ENCODE data around the gene ALPL. TPM values are rescaled to one million over a fixed set of nuclear protein-coding genes. Genes with fewer than 3 reads are reported as not detected.

ALPL gene
- total and polyA plus RNA-seq, 4 donors, result 3.3 to 93.1 (median 40.7) TPM

DNA sequence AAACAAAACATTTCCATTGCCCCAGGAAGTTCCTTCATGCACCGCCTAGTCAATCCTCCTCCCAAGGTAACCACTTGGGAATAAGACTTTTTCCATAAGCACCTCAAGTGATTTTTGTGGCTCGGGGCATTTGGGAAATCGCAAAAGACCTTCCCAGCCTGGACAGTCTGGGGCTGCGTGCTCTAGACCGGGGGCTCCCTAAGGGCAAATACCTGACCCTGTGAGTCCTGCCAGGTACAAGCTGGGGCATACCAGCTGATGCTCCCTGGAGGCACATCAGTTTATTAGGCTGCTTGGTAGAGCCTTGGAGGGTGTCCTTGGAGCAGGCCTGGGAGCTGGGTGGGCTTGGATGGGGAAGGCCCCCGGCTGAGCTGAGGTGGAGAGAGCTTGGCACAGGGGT, 34.4 kb downstream of the ALPL start:
- no peak overlapping the region for H3K9ac ChIP-seq (ENCODE audit: low read depth in 1 of 2, low read length in 2 of 2)
- DNase-seq (ENCODE audit: low spot score), result no peak
- H3K9me3 ChIP-seq (ENCODE audit: control insufficient read depth in 4 of 4, low read length in 3 of 4), result no peaks in the 10 kb centered on the region
- H3K4me1 ChIP-seq (ENCODE audit: control insufficient read depth in 4 of 4, insufficient read depth in 4 of 4, low read length in 3 of 4), result peaks cover 23 to 44% (median 32%) of the 10 kb centered on the region in 4 donors
- peak overlapping the region; percentile 31 to 42 for H3K27ac ChIP-seq (ENCODE audit: low read depth in 1 of 2, low read length in 2 of 2)
- 97% methylated on average over 6 of the region's 6 CpGs for WGBS
- no peaks in the 10 kb centered on the region for H3K27me3 ChIP-seq (ENCODE audit: control insufficient read depth in 4 of 4, insufficient read depth in 4 of 4, low read length in 3 of 4)
- TF ChIP-seq REST (IDR thresholded peaks at IDR 0.05) (no peak), GABPA (IDR thresholded peaks at IDR 0.05 in 1 of 2, conservative IDR thresholded peaks at IDR 0.05 in 1 of 2) (no peak), ATF3 (IDR thresholded peaks at IDR 0.05) (no peak), RXRA (IDR thresholded peaks at IDR 0.05) (no peak)
- H3K36me3 ChIP-seq (ENCODE audit: control insufficient read depth in 4 of 4, insufficient read depth in 3 of 4, low read depth in 1 of 4, low read length in 3 of 4), result no peaks in the 10 kb centered on the region
- no peak overlapping the region for H3K4me3 ChIP-seq (ENCODE audit: low read depth in 1 of 3, low read length in 3 of 3)

GRCh38 chr1:21544095-21544494, 34.9 kb downstream of the ALPL start:
- TF ChIP-seq YY1 (IDR thresholded peaks at IDR 0.05) (peak; percentile 37), RXRA (IDR thresholded peaks at IDR 0.05) (peak in 1 of 2 donors; percentile 24), NR2F2 (IDR thresholded peaks at IDR 0.05) (no peak)
- H3K27ac ChIP-seq (ENCODE audit: low read depth in 1 of 2, low read length in 2 of 2), result peak overlapping the region; percentile 31 to 42
- no peaks in the 10 kb centered on the region for H3K36me3 ChIP-seq (ENCODE audit: control insufficient read depth in 4 of 4, insufficient read depth in 3 of 4, low read depth in 1 of 4, low read length in 3 of 4)
- H3K9me3 ChIP-seq (ENCODE audit: control insufficient read depth in 4 of 4, low read length in 3 of 4), result no peaks in the 10 kb centered on the region
- no peak for DNase-seq (ENCODE audit: low spot score)
- no peak overlapping the region for H3K4me3 ChIP-seq (ENCODE audit: low read depth in 1 of 3, low read length in 3 of 3)
- 74% methylated on average over 4 of the region's 4 CpGs for WGBS
- H3K4me1 ChIP-seq (ENCODE audit: control insufficient read depth in 4 of 4, insufficient read depth in 4 of 4, low read length in 3 of 4), result peaks cover 22 to 42% (median 31%) of the 10 kb centered on the region in 4 donors
- H3K27me3 ChIP-seq (ENCODE audit: control insufficient read depth in 4 of 4, insufficient read depth in 4 of 4, low read length in 3 of 4), result no peaks in the 10 kb centered on the region
- no peak overlapping the region for H3K9ac ChIP-seq (ENCODE audit: low read depth in 1 of 2, low read length in 2 of 2)

- Histone ChIP-seq H3K27me3 (ENCODE audit: control insufficient read depth in 4 of 4, insufficient read depth in 4 of 4, low read length in 3 of 4) (no peaks in the 10 kb centered on the region), H3K9me3 (ENCODE audit: control insufficient read depth in 4 of 4, low read length in 3 of 4) (no peaks in the 10 kb centered on the region), H3K27ac (ENCODE audit: low read depth in 1 of 2, low read length in 2 of 2) (peak overlapping the region; percentile 79 to 81), H3K9ac (ENCODE audit: low read depth in 1 of 2, low read length in 2 of 2) (peak overlapping the region; percentile 30 to 41), H3K4me3 (ENCODE audit: low read depth in 1 of 3, low read length in 3 of 3) (no peak overlapping the region), H3K4me1 (ENCODE audit: control insufficient read depth in 4 of 4, insufficient read depth in 4 of 4, low read length in 3 of 4) (peaks cover 14 to 29% (median 23%) of the 10 kb centered on the region in 4 donors), H3K36me3 (ENCODE audit: control insufficient read depth in 4 of 4, insufficient read depth in 3 of 4, low read depth in 1 of 4, low read length in 3 of 4) (no peaks in the 10 kb centered on the region)
- WGBS, result 25% methylated on average over 11 of the region's 11 CpGs
- DNase-seq (ENCODE audit: low spot score), result no peak
- TF ChIP-seq FOXA2 (IDR thresholded peaks at IDR 0.05) (peak; percentile 72), YY1 (IDR thresholded peaks at IDR 0.05) (peak; percentile 80), EGR1 (IDR thresholded peaks at IDR 0.05; ENCODE audit: low read depth in 2 of 2) (peak; percentile 81 to 86), ATF3 (IDR thresholded peaks at IDR 0.05) (peak; percentile 87), JUND (IDR thresholded peaks at IDR 0.05) (peak; percentile 89 to 91), MAX (IDR thresholded peaks at IDR 0.05) (peak; percentile 92), REST (IDR thresholded peaks at IDR 0.05) (peak; percentile 76), SP1 (IDR thresholded peaks at IDR 0.05) (peak; percentile 92), FOXA1 (IDR thresholded peaks at IDR 0.05) (peak; percentile 58), CTCF (IDR thresholded peaks at IDR 0.05; ENCODE audit: low read depth, low read length, missing input control) (no peak), RXRA (IDR thresholded peaks at IDR 0.05) (peak; percentile 99)
- TF ChIP-seq, protein P1, sequence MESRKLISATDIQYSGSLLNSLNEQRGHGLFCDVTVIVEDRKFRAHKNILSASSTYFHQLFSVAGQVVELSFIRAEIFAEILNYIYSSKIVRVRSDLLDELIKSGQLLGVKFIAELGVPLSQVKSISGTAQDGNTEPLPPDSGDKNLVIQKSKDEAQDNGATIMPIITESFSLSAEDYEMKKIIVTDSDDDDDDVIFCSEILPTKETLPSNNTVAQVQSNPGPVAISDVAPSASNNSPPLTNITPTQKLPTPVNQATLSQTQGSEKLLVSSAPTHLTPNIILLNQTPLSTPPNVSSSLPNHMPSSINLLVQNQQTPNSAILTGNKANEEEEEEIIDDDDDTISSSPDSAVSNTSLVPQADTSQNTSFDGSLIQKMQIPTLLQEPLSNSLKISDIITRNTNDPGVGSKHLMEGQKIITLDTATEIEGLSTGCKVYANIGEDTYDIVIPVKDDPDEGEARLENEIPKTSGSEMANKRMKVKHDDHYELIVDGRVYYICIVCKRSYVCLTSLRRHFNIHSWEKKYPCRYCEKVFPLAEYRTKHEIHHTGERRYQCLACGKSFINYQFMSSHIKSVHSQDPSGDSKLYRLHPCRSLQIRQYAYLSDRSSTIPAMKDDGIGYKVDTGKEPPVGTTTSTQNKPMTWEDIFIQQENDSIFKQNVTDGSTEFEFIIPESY (IDR thresholded peaks at IDR 0.05), result peak; percentile 91
Observed at GRCh38 chr1:21546122-21546825, 37.1 kb downstream of the ALPL start.

All from liver (tissue), 9 donors.